HepG2 (cell line): ENCODE results near the gene NCOA4.
"Not testable (repeated sequence)": the region's sequence is repeated elsewhere in the genome, so short reads cannot be mapped to it uniquely, and the experiment has no call there.

Experiments used
- CAMTA2 ChIP-seq: sonication (generic); formaldehyde crosslinking; IDR thresholded peaks from 2 replicates; pipeline ENCODE4 v1.4.0; 2020; ENCODE audit warnings: mild to moderate bottlenecking, missing genetic modification reagents, borderline replicate concordance
- CEBPB ChIP-seq: IDR thresholded peaks from 2 replicates; pipeline ENCODE4 v1.6.1; 2011; ENCODE audit warnings: low read depth, low read length, improper control_type of control experiment, borderline replicate concordance
- CTCF ChIP-seq: sonication (generic); formaldehyde crosslinking; IDR thresholded peaks from 2 replicates; pipeline ENCODE4 v1.5.0; 2020; ENCODE audit warnings: mild to moderate bottlenecking, missing genetic modification reagents, moderate library complexity
- EZH2 ChIP-seq: conservative IDR thresholded peaks from 2 replicates; pipeline ENCODE4 v1.6.1; 2012; ENCODE audit warnings: mild to moderate bottlenecking, low read depth, low read length, moderate library complexity
- FOSL1 ChIP-seq: sonication (generic); formaldehyde crosslinking; IDR thresholded peaks from 2 replicates; pipeline ENCODE4 v1.9.0; 2021; ENCODE audit warnings: missing genetic modification reagents, borderline replicate concordance
- PATZ1 ChIP-seq: sonication (generic); formaldehyde crosslinking; IDR thresholded peaks from 2 replicates; pipeline ENCODE4 v1.4.0; 2020; ENCODE audit warnings: missing genetic modification reagents
- SCMH1 ChIP-seq: sonication (generic); formaldehyde crosslinking; IDR thresholded peaks from 2 replicates; pipeline ENCODE4 v1.9.0; 2021; ENCODE audit warnings: missing genetic modification reagents, mild to moderate bottlenecking, borderline replicate concordance
- SMAD3 ChIP-seq: sonication (generic); formaldehyde crosslinking; IDR thresholded peaks from 2 replicates; pipeline ENCODE4 v1.4.0; 2020; ENCODE audit warnings: missing genetic modification reagents
- SNRNP70 ChIP-seq: fragments of 200-400 bp; formaldehyde crosslinking; IDR thresholded peaks from 2 replicates; pipeline ENCODE4 v1.6.1; 2017; ENCODE audit warnings: mild to moderate bottlenecking, low read depth, low read length, moderate library complexity
- TCF12 ChIP-seq, 2 experiments: fragments of 450-650 bp in 1 of 2; sonication (generic) in 1 of 2; formaldehyde crosslinking in 1 of 2; IDR thresholded peaks; 2 replicates each; pipeline versions ENCODE4 v1.6.1 to v1.8.0; 2017 to 2022; ENCODE audit warnings: antibody characterized with exemption in 1 of 2, mild to moderate bottlenecking in 1 of 2, missing genetic modification reagents in 1 of 2, moderate library complexity in 1 of 2
- ZNF263 ChIP-seq: sonication (generic); formaldehyde crosslinking; IDR thresholded peaks from 2 replicates; pipeline ENCODE4 v1.4.0; 2020; ENCODE audit warnings: missing genetic modification reagents
- ZNF282 ChIP-seq: fragments of 450-650 bp; IDR thresholded peaks from 2 replicates; pipeline ENCODE4 v1.6.1; 2018; ENCODE audit not compliant: partially characterized antibody

GRCh38 chr10:45971742-45972105, 58.7 kb downstream of the NCOA4 start:
- not testable (repeated sequence) for TF ChIP-seq CEBPB; ZNF282; EZH2; PATZ1 (CRISPR knock-in tag); TCF12 (IDR thresholded peaks at IDR 0.05); TCF12 (CRISPR knock-in tag; IDR thresholded peaks at IDR 0.05); SNRNP70; CAMTA2; ZNF263 (CRISPR knock-in tag); FOSL1 (CRISPR knock-in tag); SMAD3 (CRISPR knock-in tag); CTCF; SCMH1 (CRISPR knock-in tag)
